ENCODE data around the gene SLC14A1.

Gene SLC14A1

DNA sequence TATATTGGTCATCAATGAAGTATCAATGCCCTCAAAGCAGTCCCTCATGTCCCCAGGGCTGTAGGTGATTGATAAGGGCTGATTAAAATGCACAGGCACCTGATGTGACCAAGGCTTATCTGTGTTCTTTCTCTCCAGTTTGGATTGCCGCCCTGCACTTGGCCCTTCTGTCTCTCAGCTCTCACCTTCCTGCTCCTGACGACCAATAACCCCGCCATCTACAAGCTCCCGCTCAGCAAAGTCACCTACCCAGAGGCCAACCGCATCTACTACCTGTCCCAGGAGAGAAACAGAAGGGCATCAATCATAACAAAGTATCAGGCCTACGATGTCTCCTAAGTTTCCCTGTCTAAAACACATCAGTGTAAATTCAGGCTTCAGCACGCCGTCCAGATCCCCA lies 41.8 kb upstream of the SLC14A1 start:
- Mint-ChIP-seq H3K27me3 (ENCODE audit: low read depth) (peaks cover 3% of the 10 kb centered on the region), H3K27ac (no peak overlapping the region), H3K9me3 (no peaks in the 10 kb centered on the region), H3K4me3 (no peak overlapping the region), H3K36me3 (ENCODE audit: low read depth) (no peaks in the 10 kb centered on the region), H3K4me1 (peaks cover 11% of the 10 kb centered on the region)
- TF ChIP-seq, protein P1, sequence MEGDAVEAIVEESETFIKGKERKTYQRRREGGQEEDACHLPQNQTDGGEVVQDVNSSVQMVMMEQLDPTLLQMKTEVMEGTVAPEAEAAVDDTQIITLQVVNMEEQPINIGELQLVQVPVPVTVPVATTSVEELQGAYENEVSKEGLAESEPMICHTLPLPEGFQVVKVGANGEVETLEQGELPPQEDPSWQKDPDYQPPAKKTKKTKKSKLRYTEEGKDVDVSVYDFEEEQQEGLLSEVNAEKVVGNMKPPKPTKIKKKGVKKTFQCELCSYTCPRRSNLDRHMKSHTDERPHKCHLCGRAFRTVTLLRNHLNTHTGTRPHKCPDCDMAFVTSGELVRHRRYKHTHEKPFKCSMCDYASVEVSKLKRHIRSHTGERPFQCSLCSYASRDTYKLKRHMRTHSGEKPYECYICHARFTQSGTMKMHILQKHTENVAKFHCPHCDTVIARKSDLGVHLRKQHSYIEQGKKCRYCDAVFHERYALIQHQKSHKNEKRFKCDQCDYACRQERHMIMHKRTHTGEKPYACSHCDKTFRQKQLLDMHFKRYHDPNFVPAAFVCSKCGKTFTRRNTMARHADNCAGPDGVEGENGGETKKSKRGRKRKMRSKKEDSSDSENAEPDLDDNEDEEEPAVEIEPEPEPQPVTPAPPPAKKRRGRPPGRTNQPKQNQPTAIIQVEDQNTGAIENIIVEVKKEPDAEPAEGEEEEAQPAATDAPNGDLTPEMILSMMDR (IDR thresholded peaks at IDR 0.05; ENCODE audit: unreplicated experiment in 3 of 3): no peak

DNA sequence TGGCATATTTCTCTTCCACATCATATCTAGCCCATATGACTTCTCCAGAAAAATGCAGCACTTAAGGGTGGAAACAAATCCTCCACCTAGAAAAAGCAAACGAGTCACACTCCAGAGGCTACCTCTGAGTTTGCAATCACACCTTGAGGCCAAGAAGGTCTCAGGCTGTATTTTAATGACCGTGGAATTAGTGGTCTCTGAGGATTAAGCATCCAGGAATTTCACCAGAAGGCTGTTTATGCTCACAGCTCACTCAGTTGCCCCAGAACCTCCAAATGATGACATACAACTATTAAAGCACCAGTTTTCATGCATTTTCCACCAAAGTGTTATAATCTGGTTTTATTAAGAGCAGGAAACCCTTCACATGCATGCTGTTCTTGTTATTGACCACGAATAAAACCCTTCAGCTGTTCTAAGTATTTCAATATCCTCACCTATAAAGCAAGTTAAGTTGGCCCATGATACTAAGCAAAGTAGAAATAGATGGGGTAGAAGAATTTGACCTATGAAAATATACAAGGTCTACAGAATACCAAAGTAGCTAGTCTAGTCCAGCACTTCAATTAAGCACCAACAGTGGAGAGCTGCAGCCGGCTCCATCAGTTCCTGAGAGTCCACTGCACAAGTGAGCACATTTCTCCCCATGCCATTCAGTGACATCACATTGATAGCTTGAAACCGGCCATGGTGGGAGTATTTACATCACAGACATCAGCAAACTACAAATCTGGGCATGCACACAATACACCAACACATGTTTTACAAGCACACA lies 39.5 kb upstream of the SLC14A1 start:
- TF ChIP-seq, protein P1 (IDR thresholded peaks at IDR 0.05; ENCODE audit: unreplicated experiment in 3 of 3): no peak
- Mint-ChIP-seq H3K4me1 (peaks cover 32% of the 10 kb centered on the region), H3K27ac (no peak overlapping the region), H3K36me3 (ENCODE audit: low read depth) (no peaks in the 10 kb centered on the region), H3K4me3 (no peak overlapping the region), H3K9me3 (no peaks in the 10 kb centered on the region), H3K27me3 (ENCODE audit: low read depth) (peaks cover 3% of the 10 kb centered on the region)

DNA sequence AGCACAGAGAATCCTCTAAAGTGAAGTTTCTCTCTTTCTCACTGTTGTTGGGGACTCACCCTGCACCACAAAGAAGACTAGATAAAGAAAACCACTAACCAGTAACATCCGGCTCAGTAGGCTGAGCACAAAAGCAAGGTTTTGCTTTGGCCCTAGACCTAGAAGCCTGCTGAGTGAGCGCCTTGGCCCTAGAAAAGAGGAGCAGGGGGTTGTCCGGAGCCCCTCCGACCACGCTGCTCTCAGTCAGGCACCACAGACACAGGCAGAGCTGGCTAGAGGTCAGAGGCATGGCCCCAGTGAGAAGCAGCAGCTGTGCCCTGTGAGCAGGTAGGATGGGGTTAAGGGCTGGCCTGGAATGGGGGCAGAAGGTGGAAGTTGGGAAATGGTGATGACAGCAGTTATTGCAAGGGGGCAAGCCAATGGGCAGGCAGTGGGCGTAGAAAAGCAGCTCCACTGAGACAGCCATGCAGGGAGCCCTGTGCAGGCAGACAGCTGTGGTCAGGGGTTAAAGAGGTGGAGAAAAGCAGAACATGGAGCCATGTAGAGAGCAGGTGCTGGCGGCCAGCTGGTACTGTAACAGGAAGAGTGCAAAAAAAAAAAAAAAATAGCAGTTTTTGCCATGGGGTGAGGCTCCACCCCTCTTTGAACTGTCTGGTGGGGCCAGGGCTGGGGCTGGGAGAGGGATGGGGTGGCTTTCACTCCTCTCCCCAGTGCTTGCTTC lies 36.9 kb upstream of the SLC14A1 start:
- no peaks in the 10 kb centered on the region for H3K9me3 Mint-ChIP-seq

DNA sequence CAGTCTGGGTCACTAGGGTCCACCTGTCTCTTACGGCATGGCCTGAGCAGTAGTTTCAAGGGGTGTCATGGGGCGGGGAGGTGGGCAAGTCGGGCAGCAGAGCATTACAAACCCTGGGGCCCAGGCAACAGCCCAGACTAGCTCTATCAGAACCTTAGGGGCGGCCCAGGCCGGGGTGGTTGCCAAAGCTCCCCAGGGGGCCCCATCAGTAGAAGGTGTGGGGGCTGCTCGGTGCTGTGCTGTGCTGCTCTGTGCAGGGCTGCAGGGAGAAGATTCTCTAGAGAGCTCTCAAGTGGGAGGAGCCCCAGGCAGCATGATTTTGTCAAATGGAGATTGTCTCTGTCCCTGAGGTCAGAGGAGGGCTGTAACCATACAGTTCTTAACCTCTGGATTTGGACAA lies 36.4 kb upstream of the SLC14A1 start:
- peaks cover 3% of the 10 kb centered on the region for H3K27me3 Mint-ChIP-seq (ENCODE audit: low read depth)
- peaks cover 3% of the 10 kb centered on the region for H3K9me3 Mint-ChIP-seq
- peak overlapping the region; percentile 52 to 74 (median 56) for H3K27ac Mint-ChIP-seq

More for the DNA sequence above, 36.9 kb upstream of the SLC14A1 start:
- peak overlapping the region; percentile 52 to 74 (median 56) for H3K27ac Mint-ChIP-seq
- TF ChIP-seq, protein P1 (IDR thresholded peaks at IDR 0.05; ENCODE audit: unreplicated experiment in 3 of 3): no peak
- peak overlapping the region in 1 of 3 experiments; percentile 9 for H3K4me3 Mint-ChIP-seq
- peaks cover 3% of the 10 kb centered on the region for H3K27me3 Mint-ChIP-seq (ENCODE audit: low read depth)
- H3K4me1 Mint-ChIP-seq: peaks cover 45% of the 10 kb centered on the region
- no peaks in the 10 kb centered on the region for H3K36me3 Mint-ChIP-seq (ENCODE audit: low read depth)

DNA sequence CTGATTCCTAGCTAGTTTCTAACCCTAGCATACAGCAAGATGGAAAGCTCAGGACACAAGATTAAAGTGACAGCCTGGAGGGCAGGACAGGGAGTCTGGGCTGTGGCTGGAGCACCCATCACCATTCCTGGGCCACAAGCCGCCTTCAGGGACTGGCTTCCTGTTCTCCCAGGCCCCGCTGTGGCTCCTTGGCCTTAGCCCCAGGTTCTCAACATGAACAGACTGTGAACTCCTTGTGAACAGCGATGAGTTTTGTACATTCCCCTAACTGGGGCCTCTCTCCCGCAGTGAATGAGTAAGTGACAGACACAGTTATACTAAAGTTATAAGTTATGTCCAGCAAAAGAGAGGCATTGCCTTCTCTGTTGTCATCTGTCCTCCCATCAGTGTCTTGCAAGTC lies 35.9 kb upstream of the SLC14A1 start:
- H3K4me1 Mint-ChIP-seq: peaks cover 45% of the 10 kb centered on the region
- H3K4me3 Mint-ChIP-seq: no peak overlapping the region
- peaks cover 5% of the 10 kb centered on the region for H3K9me3 Mint-ChIP-seq
- H3K27ac Mint-ChIP-seq: peak overlapping the region; percentile 52 to 74 (median 56)
- no peaks in the 10 kb centered on the region for H3K27me3 Mint-ChIP-seq (ENCODE audit: low read depth)
- H3K36me3 Mint-ChIP-seq (ENCODE audit: low read depth): no peaks in the 10 kb centered on the region
- TF ChIP-seq, protein P1 (IDR thresholded peaks at IDR 0.05; ENCODE audit: unreplicated experiment in 3 of 3): no peak

More for the DNA sequence above, 36.4 kb upstream of the SLC14A1 start:
- H3K4me1 Mint-ChIP-seq: peaks cover 45% of the 10 kb centered on the region
- H3K4me3 Mint-ChIP-seq: peak overlapping the region in 1 of 3 experiments; percentile 21
- no peaks in the 10 kb centered on the region for H3K36me3 Mint-ChIP-seq (ENCODE audit: low read depth)
- TF ChIP-seq, protein P1 (IDR thresholded peaks at IDR 0.05; ENCODE audit: unreplicated experiment in 3 of 3): no peak

Measured in nephron (organoid).